GM18907 (cell line): Measurements from ENCODE around the gene RNF150.
"Not testable (repeated sequence)": the region's sequence is repeated elsewhere in the genome, so short reads cannot be mapped to it uniquely, and the experiment has no call there.

ENCODE experiments used
- ATAC-seq: cut with Tn5 transposase; IDR thresholded peaks from one replicate; pipeline ENCODE4 v1.9.1; 2021; ENCODE audit warnings: mild to moderate bottlenecking, moderate library complexity; ENCODE audit not compliant: unreplicated experiment

The RNF150 gene

GRCh38 chr4:140837736-140838135, 295.5 kb downstream of the RNF150 start:
- ATAC-seq = no peak

DNA sequence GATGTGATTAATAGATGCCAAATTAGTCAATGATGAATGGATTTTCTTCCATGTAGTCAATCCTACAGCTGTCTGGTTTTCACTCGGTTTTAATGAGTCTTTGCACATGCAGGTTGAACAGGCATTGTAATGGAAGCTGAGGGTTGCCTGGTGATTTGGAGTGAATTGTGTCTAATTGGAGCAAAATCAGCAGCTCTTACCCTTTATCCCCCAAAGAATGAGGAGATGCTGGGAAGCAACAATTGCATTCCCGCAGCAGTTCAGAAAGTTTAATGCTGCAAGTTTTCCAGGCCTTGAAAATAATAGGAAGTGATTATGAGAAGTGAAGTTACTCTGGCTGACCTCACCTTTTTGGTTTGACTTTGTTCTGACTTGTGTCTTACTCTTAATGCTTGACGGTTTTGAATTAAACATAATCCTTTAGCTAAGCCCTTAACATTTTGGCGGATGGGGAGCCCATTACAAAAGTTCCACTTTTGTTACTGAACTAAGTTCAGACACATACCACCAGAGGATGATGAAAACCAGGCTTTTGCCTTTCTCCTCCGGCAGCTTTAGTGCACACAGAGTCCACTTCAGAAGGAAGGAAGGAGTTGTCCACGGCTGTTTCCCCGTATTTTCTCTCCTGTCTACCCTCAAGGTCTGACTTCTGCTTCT, 298.3 kb downstream of the RNF150 start:
- ATAC-seq = no peak

GRCh38 chr4:140833280-140833679, 300.0 kb downstream of the RNF150 start:
- ATAC-seq = no peak

GRCh38 chr4:140829825-140830224, 303.4 kb downstream of the RNF150 start:
- peak; percentile 97 for ATAC-seq

DNA sequence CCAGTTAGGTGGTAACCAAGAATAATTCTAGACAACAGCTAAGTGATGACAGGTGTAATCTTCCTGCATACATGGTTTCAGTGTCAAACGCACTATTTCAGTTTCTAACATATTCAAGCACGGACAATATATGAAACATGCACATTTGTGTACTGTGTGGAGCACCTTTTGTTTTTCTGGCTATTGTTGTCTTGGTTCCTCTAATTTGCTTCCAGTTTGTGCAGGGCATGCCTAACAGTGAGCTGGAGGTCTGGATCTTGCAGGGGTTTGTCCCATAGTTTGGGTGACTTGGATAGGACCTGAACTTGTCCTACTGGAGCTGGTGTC, 306.6 kb downstream of the RNF150 start:
- ATAC-seq = no peak

GRCh38 chr4:140820520-140820919, 312.7 kb downstream of the RNF150 start:
- ATAC-seq = not testable (repeated sequence)

- ATAC-seq = no peak
Observed at GRCh38 chr4:140819610-140820009, 313.7 kb downstream of the RNF150 start.

- no peak for ATAC-seq
Observed at GRCh38 chr4:140818433-140818832, 314.8 kb downstream of the RNF150 start.

DNA sequence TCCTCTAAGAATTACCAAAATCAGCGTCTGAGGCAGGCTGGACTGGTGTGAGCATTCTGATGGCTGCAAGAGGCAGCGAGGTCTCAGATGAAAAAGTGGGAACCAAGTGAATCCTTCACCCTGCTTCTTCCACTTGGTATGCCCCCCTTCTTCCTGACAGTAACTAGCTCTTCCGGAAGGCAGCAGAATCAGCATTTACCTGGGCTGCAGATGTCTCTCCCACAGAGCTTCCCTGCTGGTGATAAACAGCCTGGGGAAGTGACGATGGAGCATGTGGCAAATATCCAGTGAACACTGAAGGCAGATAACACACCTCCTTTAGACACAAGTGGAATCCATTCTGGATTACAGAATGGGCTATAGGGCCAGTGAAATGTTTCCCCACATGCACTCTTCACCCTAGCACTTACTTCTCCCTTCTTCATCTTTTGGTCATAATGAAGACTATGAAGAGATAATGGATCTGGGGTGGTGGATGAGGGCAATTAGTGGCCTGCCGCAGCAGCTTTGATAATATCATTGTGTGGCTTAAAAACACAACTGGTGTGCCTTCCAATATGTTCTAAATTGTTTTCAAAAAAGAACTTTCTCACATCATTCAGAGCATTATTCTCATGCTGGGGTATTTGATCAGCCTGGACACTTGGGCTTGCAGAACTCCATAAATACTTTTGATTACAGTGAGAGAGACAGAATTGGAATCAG, 316.3 kb downstream of the RNF150 start:
- no peak for ATAC-seq

DNA sequence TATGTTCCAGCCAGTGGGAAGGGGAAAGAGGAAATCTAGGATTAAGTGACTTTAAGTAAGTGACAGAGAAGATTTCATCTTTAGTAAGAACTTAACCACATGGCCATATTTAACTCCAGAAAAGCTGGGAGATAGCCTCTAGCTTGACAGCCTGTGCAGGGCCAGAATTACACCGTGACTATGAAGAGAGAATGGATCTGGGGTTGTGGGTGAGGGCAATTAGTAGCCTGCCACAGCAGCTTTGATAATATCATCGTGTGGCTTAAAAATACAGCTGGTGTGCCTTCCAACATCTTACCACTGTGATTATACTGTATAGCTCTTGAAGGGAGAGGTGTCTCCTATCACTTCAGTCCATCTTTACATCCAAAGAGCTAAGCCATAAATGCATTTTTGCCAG, 319.5 kb downstream of the RNF150 start:
- no peak for ATAC-seq

GRCh38 chr4:140812916-140813315, 320.4 kb downstream of the RNF150 start:
- no peak for ATAC-seq

DNA sequence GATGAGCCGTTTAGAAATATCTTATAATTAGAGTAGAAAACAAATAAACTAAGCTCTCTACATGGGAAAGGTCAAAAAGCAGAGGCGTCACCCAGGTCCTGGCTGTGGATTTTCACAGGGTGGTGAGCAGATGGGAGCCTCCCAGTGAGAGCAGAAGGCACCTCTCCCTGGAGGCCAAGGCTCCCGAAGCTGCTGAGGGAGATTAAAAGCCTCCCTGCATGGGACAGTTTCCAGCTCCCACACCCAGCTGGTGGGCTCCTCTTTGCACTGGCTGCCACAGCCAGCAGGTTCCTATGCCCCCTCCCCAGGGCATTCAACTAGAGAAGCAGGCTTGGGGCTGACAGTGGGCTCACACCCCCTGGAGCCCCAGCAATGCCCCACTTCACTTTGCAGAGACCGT, 321.8 kb downstream of the RNF150 start:
- ATAC-seq = no peak

GRCh38 chr4:140810591-140811169, 322.6 kb downstream of the RNF150 start:
- ATAC-seq = not testable (repeated sequence)
